Measurements from ENCODE around the gene PANK3. TPM values are rescaled to one million over a fixed set of nuclear protein-coding genes. Genes with fewer than 3 reads are reported as not detected.

The PANK3 gene
- total RNA-seq, 1 donor from 2014 or later = 107 TPM

- Mint-ChIP-seq H3K9me3 (ENCODE audit: unreplicated experiment) (peaks cover 2% of the 10 kb centered on the region), H3K27ac (ENCODE audit: unreplicated experiment) (no peak overlapping the region), H3K4me3 (ENCODE audit: unreplicated experiment) (peak overlapping the region; percentile 77), H3K4me1 (ENCODE audit: low read depth, unreplicated experiment) (peaks cover 11% of the 10 kb centered on the region), H3K36me3 (ENCODE audit: low read depth, unreplicated experiment) (peaks cover 5% of the 10 kb centered on the region), H3K27me3 (ENCODE audit: low read depth, unreplicated experiment) (peaks cover 13% of the 10 kb centered on the region)
- H3K9me3 ChIP-seq (ENCODE audit: insufficient read depth, low read depth, low read length) = peaks cover 7% of the 10 kb centered on the region
- no peak for TF ChIP-seq EZH2 (IDR thresholded peaks at IDR 0.05; ENCODE audit: insufficient read depth, low read length)
- TF ChIP-seq, protein P1, sequence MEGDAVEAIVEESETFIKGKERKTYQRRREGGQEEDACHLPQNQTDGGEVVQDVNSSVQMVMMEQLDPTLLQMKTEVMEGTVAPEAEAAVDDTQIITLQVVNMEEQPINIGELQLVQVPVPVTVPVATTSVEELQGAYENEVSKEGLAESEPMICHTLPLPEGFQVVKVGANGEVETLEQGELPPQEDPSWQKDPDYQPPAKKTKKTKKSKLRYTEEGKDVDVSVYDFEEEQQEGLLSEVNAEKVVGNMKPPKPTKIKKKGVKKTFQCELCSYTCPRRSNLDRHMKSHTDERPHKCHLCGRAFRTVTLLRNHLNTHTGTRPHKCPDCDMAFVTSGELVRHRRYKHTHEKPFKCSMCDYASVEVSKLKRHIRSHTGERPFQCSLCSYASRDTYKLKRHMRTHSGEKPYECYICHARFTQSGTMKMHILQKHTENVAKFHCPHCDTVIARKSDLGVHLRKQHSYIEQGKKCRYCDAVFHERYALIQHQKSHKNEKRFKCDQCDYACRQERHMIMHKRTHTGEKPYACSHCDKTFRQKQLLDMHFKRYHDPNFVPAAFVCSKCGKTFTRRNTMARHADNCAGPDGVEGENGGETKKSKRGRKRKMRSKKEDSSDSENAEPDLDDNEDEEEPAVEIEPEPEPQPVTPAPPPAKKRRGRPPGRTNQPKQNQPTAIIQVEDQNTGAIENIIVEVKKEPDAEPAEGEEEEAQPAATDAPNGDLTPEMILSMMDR (IDR thresholded peaks at IDR 0.05; ENCODE audit: insufficient read depth, low read depth, low read length) = no peak
- no peak overlapping the region for H3K4me2 ChIP-seq (ENCODE audit: low read length)
- no peak overlapping the region for H3K4me3 ChIP-seq (ENCODE audit: insufficient read depth, low read depth, low read length)
- no peaks in the 10 kb centered on the region for H3K79me2 ChIP-seq (ENCODE audit: insufficient read depth, low read length)
- H4K20me1 ChIP-seq (ENCODE audit: insufficient read depth, low read length) = peaks cover 5% of the 10 kb centered on the region
- no peak overlapping the region for H3K27ac ChIP-seq (ENCODE audit: low read depth, low read length)
- peaks cover 23% of the 10 kb centered on the region for H3K27me3 ChIP-seq (ENCODE audit: insufficient read depth, low read length)
- H3K36me3 ChIP-seq (ENCODE audit: insufficient read depth, low read length) = no peaks in the 10 kb centered on the region
- H3K9ac ChIP-seq (ENCODE audit: low read length) = no peak overlapping the region
- FAIRE-seq (no peak), DNase-seq (ENCODE audit: low read depth) (peak; percentile 25)
- H2AFZ ChIP-seq (ENCODE audit: low read depth, low read length) = no peak overlapping the region
- H3K4me1 ChIP-seq (ENCODE audit: insufficient read depth, low read length) = peaks cover 7% of the 10 kb centered on the region
Measured at GRCh38 chr5:168530621-168531150, 48.5 kb downstream of the PANK3 start.

DNA sequence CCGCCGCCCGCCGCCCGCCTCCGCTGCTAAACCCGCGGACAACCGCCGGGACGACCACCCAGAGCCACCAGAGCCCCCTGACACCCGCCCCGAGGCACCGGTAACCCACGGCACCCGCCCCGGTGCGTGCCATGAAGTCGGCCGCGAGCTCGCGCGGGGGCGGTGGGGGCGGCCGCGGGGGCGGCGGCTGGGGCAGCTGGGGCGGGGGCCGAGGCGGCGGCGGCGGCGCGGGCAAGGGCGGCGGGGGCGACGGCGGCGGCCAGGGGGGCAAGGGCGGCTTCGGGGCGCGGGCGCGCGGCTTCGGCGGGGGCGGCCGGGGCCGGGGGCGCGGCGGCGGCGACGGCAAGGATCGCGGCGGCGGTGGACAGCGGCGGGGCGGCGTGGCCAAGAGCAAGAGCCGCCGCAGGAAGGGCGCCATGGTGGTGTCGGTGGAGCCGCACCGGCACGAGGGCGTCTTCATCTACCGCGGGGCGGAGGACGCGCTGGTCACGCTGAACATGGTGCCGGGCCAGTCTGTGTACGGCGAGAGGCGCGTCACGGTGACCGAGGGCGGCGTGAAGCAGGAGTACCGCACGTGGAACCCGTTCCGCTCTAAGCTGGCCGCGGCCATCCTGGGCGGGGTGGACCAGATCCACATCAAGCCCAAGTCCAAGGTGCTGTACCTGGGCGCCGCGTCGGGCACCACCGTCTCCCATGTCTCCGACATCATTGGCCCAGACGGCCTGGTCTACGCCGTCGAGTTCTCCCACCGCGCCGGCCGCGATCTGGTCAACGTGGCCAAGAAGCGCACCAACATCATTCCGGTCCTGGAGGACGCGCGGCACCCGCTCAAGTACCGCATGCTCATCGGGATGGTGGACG, 49.6 kb downstream of the PANK3 start:
- Histone ChIP-seq H3K36me3 (ENCODE audit: insufficient read depth, low read length) (no peaks in the 10 kb centered on the region), H3K4me3 (ENCODE audit: insufficient read depth, low read depth, low read length) (peak overlapping the region; percentile 33), H4K20me1 (ENCODE audit: insufficient read depth, low read length) (peaks cover 5% of the 10 kb centered on the region), H3K4me1 (ENCODE audit: insufficient read depth, low read length) (peaks cover 7% of the 10 kb centered on the region), H3K9ac (ENCODE audit: low read length) (no peak overlapping the region), H3K27ac (ENCODE audit: low read depth, low read length) (no peak overlapping the region), H3K4me2 (ENCODE audit: low read length) (peak overlapping the region; percentile 90), H3K27me3 (ENCODE audit: insufficient read depth, low read length) (peaks cover 23% of the 10 kb centered on the region), H2AFZ (ENCODE audit: low read depth, low read length) (peak overlapping the region; percentile 60), H3K79me2 (ENCODE audit: insufficient read depth, low read length) (no peaks in the 10 kb centered on the region), H3K9me3 (ENCODE audit: insufficient read depth, low read depth, low read length) (peaks cover 7% of the 10 kb centered on the region)
- Mint-ChIP-seq H3K36me3 (ENCODE audit: low read depth, unreplicated experiment) (peaks cover 5% of the 10 kb centered on the region), H3K4me1 (ENCODE audit: low read depth, unreplicated experiment) (peaks cover 11% of the 10 kb centered on the region), H3K27ac (ENCODE audit: unreplicated experiment) (no peak overlapping the region), H3K4me3 (ENCODE audit: unreplicated experiment) (peak overlapping the region; percentile 77), H3K27me3 (ENCODE audit: low read depth, unreplicated experiment) (peaks cover 13% of the 10 kb centered on the region), H3K9me3 (ENCODE audit: unreplicated experiment) (peaks cover 2% of the 10 kb centered on the region)
- FAIRE-seq = no peak
- peak; percentile 71 for TF ChIP-seq EZH2 (IDR thresholded peaks at IDR 0.05; ENCODE audit: insufficient read depth, low read length)
- TF ChIP-seq, protein P1 (IDR thresholded peaks at IDR 0.05; ENCODE audit: insufficient read depth, low read depth, low read length) = no peak
- DNase-seq (ENCODE audit: low read depth) = no peak

Measured in astrocyte (in vitro differentiated cells and primary cell).